HG03521 (cell line): ENCODE data around the gene PGM5.

ENCODE experiments used
- ATAC-seq: cut with Tn5 transposase; IDR thresholded peaks from one replicate; pipeline ENCODE4 v1.9.1; 2021; ENCODE audit warnings: mild to moderate bottlenecking, moderate library complexity; ENCODE audit not compliant: unreplicated experiment

The PGM5 gene

DNA sequence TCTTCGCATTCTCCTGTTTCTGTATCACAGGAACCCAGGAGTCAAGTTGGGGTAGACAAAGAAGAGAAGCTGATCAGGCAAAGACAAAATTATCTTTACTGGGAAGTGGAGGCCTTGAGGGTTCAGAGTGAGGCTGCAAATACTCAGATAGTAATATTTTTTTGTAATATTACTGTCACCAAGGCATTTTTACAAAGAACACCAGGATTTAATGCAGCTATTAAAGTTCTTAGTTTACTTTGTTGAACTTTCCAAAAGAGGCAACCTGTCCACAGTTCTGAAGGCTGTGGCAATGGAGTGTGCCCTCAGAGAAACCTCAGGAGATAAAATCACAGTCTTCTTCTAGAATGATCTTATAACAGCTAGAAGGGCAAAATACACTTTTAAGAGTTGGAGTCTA lies 74.9 kb downstream of the PGM5 start:
- no peak for ATAC-seq

DNA sequence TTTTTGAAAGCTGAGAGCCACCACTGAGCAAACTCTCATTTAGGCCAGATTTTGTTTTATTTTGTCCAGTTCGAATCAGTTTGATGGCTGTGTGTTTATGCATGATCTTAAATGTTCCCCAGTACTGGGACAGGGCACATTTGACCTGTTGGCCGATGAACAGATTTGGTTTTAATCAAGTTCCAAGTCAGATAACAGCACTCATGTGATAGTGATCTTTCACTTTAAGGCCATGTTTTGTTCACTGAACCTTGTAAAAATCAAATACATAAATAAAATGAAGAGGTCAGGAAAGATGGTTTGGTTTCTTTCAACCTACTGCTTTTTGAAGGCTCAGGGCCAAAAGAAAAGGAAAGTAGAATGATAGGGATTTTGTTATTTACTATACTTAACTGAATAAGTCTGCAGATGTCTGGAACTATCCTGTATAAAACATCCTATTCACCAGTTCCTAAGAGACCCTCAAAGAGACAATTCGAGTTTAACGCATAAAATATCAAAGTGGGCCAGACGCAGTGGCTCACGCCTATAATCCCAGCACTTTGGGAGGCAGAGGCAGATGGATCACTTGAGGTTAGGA lies 77.2 kb downstream of the PGM5 start:
- ATAC-seq, result no peak

DNA sequence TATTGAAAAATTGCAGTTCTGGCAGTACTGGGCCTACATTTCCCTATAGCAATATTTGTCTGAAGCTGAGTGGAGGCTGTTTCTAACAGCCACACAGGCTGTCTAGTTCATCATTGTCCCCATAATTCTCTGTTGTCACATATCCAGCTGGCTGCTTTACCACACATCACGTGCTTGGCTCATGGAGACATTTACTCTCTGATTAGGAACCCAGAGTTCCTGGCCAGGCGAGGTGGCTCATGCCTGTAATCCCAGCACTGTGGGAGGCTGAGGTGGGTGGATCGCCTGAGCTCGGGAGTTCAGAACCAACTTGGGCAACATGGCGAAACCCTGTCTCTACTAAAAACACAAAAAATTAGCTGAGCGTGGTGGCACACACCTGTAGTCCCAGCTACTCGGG lies 81.4 kb downstream of the PGM5 start:
- ATAC-seq, result no peak

DNA sequence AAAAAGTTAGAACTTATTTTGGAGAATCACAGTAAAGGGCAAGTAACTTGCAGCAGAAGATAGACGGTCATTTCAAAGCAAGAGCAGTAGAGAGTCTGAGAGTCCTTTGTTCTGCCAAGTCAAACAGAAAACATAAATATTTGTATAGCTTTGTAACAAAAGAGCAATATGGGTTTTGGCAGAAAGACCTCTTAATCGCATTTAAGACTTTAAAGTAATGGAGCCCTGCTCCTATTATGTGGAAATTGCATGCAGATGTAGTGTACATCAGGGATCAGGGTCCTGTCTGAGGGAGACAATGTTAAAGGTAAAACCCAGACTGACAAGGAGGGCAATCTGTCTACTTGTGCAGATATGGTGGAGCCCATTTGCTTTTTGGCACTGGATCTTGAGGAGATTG lies 87.2 kb downstream of the PGM5 start:
- no peak for ATAC-seq

DNA sequence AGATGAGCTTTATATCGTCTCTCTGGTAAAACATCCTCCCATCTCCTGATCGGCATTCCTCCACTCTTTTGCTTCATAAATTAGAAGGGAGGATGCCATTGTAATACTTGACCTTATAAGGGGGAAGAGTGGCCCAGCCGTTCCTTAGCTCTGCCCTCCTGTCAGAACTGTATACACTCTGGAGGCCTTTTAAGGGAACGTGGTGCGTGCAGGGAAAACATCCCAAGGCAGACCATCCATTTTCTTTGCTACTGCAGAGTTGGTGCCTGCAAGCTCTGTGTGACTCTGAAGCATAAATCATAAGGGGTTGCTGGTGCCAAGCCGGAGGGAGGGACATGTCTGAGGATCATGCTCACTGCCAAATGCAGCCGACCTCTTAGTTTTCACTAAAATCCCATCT lies 90.4 kb downstream of the PGM5 start:
- no peak for ATAC-seq

DNA sequence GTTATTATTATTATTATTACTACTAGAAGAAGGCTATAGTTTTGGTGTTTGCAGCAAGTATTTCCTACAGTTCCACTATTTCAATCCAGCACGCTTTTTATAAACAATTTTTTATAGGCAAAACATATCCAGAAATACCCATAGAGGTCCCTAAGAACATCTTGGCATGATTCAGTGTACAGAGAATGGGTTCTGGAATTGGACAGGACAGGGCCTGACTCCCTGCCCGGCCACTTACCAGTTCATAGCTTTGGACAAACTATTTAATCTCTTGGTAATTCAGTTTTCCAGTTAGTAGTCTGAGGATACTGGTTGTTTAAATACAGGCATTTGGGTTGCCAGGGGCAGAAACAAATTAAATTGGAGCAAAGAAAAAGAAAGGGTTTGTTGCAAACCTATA lies 91.2 kb downstream of the PGM5 start:
- no peak for ATAC-seq

DNA sequence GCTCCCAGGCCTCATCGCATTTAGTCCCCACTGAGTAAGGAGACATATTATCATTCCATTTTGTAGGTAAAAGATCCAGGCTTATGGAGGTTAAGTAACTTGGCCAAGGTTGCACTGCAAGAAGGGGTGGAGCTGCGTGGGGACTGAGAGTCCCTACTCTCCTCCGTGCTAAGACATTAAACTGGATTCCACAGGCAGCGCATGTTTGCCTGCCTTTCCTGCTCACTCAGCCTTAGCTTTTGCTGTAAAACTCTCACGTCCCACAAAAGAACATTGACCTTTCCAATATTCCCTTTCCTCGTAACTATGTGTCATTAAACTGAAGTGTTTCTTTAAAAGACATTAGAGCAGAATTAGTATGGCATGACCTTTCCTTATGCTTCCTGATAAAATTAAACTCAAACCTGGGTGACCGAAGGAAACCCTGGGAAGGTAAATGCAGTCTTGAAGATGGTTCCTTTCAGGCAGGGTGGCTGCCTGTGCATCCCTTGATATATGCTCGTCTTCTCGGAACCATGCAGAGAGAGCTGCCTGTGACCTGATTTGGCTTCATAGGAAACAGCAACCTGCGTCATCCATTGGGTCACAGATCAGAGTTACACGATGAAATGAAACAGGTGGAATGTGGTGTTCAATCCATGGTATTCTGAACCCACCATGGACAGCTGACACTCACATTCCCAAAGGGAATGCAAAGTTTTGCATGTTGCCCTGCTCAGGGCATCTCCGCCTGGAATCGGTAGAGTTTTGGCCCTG lies 98.3 kb downstream of the PGM5 start:
- no peak for ATAC-seq

DNA sequence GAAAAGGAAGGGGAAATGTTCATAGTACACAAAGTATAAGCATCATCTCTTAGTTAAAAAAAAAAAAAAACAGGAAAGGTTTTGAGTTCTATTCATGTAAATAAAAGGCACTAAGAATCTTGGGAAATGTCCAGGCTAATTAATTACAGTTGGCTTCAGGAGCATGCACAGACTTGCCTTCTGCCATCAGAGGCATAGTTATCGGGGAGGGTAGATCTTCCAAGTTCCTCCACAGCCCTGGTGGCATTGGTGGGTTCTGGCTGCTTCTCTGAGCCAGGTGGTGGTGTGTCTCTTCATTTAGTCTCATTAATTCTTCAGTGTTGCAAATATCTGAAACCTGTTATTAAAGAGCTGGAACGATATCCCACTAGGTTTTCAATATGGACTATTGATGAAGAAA lies 99.0 kb downstream of the PGM5 start:
- ATAC-seq, result no peak

DNA sequence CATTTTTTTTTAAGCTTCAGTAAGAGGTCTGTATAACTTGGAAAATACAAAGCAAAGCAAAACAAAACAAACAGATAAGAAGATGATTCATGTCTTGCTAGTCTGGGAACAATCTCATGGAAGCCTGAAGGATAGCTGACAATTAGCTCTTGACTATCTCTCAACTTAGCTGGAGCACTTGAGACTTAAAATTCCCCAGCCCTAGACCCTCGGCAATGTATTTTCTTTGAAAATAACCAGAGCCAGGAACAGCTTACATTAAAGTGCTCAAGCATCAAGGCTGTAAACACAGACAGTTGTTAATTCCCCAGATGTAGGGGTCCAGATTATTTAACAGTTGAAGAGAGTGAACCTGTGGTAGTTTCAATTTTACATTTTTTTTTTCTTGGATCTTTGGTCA lies 101.4 kb downstream of the PGM5 start:
- no peak for ATAC-seq

DNA sequence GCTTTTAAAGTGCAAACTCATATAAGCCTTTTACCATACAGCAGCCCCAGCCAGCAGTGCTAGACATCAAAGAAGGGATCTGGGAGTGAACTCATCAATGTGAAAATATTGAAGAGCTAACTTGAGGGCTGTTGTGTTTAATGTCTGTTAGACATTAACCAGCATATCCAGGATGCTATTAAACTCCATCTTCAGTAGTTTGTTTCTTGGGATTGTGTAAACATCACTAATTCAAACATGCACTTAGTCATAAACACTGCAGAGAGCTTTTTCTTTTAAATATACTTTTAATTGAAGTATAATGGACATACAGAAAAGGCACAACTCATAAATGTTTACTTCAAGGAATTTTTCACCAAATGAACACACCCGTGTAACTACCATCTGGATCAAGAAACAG lies 102.5 kb downstream of the PGM5 start:
- no peak for ATAC-seq

DNA sequence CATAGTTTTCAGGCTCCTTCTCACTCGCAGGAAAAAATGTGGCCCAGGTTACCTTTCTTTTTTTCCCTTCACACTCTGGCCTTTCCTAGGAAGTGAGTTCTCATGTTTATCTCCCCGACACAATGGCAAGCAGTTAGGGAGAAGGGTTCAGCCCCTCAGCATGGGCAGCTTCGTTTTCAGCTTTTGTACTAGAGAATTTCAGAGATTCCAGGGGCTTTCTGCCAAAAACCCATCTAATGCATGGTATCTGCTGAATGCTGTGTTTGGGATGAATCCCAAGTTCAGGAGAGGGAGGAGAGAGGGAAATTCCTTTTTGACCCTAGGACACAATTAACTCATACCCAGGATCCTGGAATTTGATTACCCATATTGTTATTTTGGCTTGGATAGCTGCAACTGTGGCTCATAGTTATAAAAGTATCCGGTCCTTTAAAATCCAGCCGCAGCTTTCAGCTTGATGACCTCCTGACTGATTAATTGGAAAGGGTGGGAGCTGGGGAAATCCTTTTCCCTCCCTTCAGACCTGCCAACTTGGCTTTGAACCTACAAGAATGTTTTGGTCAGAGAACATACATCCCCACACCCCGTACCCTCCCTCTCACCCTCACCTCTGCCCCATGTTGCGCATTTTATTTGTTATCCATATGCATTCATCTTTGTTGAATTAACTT lies 105.8 kb downstream of the PGM5 start:
- no peak for ATAC-seq

DNA sequence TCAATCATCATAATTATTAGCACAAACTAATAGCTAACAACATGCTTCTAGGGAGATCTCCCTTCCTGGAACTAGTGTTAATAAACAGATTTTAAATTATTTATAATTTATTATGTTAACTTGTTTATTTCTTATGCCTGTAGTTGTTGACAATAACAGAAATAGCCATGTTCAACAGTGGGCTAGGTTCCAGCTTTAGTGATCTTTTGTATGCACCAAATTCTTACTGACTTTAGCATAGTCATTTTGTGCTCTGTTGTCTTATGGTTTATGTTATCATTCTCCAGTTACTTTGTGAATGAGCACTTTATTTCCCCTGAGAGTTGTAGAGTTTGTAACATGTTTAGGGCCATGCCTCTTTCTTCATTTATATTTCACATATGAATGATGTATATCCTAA lies 113.7 kb downstream of the PGM5 start:
- ATAC-seq, result no peak

DNA sequence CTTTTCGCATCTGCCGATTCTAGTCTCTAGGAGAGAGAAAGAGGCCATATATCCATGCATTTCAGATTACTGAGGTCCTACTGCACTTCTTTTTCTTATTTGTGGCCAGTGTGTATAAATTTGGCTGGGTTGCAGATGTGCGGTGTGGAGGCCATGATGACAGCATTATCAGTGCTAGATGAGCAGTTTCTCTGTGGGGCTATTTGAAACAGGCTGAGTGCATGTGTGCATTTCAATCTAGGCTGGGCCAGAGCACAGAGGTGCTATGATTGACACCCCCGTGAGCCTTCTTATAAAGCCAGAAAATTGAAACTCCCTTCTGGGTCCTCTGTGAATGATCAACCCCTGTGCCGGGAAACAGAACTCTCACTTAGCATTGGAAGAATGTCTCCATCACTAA lies 114.2 kb downstream of the PGM5 start:
- no peak for ATAC-seq

DNA sequence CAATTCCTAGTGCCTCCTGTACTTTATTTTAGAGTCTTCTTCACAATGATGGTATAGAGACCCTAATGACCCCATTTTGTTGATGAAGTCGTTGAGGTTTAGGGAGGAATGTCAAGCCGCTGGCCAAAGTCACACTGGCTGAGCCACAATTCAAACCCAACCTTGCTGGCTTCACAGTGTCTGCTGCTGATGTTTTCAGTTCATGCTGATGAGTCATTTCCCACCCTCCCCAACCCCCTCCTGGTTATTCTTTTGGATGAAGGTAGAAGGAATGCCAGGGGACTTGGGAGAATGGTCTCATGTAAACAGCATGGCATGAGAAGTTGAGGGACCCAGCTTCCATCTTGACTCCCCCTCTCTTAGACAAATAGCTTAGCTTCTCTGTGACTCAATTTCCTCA lies 115.7 kb downstream of the PGM5 start:
- no peak for ATAC-seq

DNA sequence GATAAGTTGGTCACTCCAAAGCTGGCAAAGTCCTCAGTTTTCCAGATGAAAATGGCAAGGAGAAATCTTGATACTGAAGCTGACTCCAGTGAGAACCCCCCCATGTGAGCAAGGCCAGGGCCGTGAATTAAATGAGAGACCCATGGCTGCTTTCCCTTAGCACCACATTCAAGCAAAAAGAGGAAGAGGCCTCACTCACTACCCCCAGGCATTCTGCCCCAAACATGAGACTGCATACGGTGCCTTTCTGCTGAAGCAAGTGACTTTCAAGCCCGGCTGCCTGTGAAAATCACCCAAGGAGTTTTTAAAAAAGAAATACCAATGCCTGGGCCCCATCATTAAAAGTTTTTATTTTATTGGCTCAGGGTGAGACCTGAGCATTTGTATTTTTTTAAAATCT lies 117.4 kb downstream of the PGM5 start:
- ATAC-seq, result no peak

DNA sequence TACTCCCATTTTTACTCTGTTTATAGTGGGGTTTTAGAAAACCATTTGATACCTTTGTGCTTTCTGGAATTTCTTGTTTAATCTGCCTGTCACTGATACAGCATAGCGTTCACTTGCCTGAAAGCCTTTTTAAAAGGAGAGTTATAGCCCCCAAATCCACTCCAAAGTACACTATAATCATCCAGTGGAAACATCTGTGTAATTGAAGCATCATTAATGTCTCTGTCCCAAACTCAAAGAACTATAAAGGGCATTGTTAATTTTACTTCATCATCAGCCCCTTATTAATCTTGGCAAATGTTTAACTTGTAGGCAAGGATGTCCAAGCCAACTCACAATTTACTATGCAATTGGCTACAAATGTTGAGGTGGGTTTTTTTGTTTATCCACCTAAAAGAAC lies 120.0 kb downstream of the PGM5 start:
- ATAC-seq, result no peak

DNA sequence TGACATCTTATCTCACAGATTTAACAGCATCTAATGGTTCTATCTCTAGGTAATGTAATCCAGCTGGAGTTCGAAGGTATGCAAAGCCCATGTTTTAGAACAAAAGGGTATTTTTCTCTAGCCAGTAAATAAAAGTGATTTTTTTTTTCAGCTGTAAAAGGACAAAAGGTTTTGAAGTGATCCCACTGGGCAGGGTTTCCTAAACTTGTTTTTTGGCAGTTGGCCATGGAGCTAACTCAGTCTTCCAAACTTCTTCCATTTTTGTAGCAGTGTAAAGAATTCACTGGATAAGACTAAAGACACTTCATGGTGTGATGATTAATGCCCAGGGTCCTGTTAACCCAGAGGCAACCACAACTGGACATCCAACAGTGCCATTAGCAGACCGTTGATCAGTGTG lies 120.4 kb downstream of the PGM5 start:
- ATAC-seq, result no peak

DNA sequence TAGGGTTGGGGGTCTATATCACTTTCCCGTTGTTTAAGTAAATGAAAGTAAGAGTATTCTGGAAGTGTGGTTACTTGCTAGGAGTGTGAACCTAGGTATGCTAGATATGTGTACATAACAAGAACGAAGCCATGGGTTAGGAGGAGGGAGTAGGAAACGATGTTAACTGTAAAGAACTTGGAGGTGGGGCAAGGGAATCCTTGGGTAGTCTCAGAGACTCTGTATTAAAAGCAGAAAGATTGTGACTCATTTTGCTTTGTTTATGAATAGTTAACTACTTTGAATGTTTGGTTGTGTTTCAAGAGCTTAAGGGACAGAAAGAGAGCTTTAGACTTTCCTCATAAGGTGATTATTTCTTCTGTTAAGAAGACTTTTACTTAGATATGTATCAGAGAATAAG lies 124.4 kb downstream of the PGM5 start:
- ATAC-seq, result no peak

DNA sequence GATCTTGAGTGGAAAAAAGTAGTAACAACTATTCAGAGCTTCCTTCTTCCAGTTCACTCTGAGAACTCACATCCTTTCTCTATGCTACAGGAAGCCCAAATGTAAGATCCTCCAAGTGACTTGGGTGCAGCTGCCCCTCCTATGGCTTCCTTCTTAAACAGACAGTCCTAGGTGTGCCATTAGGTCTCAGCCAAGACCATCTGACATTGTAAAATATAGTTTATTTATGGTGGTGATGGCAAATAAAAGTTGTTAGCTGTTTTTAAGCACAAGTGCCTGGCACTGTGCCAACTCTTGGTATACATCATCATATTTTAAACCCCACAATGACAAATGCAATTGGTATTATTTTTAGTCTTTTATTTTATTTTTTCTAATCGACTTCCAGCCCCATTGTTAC lies 126.1 kb downstream of the PGM5 start:
- no peak for ATAC-seq

DNA sequence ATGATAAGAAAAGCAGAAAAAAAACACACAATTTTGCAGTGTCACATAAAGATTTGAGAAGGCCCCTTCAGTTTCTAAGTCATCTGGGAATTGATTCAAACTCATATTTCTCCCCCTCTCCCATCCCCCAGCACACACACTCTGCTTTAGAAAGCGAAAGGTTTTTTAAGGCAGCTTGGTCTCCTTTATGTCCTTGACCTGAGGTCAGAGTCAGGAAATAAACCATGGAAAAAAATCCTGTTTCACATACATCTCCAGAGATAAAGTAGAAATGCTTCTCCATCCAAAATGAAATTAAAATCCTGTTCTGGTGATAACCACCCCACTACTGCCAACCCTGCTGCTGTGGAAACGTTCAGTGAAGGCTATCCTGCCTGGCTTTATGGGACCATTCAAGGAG lies 131.7 kb downstream of the PGM5 start:
- no peak for ATAC-seq

DNA sequence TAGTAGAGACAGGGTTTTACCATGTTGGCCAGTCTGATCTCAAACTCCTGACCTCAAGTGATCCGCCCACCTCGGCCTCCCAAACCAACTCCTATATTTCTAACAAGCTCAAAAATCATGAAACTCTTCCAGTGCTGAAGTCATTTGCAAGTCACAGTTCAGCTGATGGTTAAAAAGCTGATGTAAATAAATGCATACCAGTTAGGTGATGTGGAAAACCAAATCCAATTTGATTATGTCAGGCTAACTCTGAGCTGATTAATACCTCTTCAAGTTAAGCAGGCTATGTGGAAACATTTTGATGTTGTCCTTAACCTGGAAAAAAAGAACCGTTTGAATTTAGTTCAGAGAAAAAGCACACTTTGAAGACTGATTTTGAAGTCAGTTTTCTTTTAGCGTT lies 133.2 kb downstream of the PGM5 start:
- no peak for ATAC-seq

DNA sequence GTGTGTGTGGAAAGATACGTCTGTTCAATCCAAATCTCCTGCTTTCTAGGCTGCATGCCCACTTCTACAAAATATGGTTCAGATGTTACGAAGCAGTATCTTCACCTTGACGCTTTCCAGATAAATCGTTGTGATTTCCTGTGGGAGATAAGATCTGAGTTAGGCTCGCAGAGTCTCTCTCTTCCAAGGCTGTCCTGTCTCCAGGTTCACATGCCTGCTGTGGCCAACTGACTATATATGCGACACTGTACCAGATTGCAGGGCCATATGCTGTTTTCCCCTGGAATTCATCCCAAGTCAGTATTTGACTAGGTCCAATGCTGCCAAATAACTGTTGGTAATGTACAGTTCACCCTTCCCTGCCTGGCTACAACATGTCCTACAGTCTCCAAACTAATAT lies 136.4 kb downstream of the PGM5 start:
- ATAC-seq, result no peak

DNA sequence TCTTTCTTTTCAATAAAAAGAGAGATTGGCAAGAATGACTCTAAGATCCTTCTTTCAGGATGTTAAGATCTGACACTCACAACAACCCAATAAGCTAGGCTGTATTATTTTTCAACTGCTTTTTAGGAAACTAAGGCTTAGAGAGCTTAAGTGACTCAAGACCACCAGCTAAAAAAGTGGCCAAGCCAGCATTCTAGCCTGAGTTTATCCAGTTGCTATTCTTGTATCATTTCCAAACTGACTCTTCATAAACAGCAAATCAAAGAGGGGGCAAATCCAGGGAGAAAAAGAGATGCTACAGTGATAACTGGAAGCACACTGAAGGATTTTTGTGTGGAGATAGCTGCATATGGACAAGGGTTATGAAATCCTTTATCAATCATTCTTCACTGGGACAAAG lies 137.1 kb downstream of the PGM5 start:
- ATAC-seq, result no peak
